SIG-M5 (cell line): ENCODE results near the gene SLC39A5.
"Not testable (repeated sequence)": the region's sequence is repeated elsewhere in the genome, so short reads cannot be mapped to it uniquely, and the experiment has no call there.

Experiments
- DNase-seq: peaks from one replicate; lab custom pipeline; 2025; lab: John Stamatoyannopoulos, UW

The SLC39A5 gene

DNA sequence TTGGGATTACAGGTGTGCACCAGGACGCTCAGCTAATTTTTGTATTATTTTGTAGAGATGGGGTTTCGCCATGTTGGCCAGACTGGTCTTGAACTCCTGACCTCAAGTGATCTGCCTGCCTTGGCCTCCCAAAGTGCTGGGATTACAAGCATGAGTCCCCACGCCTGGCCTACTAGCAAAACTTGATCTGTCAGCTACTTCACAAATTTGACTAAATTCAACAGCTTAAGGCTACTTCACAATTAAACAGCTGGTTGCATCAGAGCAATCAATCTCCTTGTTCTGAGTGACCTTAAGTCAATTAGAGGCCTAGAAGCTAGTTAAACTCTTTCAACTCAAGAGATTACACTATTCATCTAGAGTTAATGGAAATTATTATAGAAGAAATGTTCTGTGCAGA is 49.1 kb downstream of the SLC39A5 start:
- no peak for DNase-seq

DNA sequence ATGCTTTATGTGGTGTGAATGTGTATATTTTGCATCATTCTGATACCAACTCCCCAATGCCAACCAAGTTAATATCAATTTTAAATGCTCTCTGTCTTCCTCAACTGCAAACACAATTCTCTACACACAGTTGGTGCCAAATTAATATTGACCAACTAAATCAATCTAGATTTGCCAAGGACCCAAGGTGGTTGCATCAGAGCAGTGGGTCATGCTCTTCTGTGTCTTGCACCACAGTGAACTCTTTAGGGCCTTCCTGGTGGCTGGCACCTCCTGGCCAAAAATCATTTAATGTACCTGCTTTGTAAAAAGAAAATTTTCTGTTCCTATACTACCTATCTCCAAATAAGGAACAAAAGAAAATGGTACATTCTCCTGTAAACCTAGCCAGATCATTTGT is 51.0 kb downstream of the SLC39A5 start:
- DNase-seq: no peak

DNA sequence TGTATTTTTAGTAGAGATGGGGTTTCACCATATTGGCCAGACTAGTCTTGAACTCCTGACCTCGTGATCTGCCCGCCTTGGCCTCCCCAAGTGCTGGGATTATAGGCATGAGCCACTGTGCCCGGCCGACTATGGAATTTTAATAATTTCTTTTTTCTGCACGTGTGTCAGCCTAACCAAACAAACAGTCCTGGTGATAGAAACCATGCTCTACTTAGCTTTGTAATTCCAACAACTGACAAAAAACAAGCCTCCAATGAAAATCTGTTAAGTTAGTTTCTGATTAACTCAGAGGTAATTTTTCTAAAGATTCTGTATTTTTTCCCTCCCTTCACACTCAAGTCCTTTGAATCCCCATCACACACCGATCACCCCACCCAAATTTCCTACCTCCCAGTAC is 52.2 kb downstream of the SLC39A5 start:
- DNase-seq: no peak

DNA sequence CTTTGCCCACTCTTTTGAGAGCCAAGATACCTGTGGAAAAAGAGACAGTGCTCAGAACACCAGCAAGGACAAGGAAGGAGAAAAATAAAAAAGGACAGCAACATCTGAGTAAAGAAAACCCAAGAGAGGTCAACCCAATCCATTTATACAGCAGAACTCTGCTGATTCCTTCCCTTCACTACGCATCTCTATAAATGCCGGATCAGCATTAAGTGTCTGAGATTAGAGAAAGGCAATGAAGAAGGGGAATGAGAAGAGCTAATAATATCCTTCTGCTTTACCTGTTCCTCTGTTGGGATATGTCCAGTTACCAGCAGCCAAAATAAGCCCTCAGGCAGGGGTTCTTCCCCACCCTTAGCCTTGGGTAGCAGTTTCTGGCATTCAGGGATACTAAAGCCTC is 52.7 kb downstream of the SLC39A5 start:
- DNase-seq: no peak

DNA sequence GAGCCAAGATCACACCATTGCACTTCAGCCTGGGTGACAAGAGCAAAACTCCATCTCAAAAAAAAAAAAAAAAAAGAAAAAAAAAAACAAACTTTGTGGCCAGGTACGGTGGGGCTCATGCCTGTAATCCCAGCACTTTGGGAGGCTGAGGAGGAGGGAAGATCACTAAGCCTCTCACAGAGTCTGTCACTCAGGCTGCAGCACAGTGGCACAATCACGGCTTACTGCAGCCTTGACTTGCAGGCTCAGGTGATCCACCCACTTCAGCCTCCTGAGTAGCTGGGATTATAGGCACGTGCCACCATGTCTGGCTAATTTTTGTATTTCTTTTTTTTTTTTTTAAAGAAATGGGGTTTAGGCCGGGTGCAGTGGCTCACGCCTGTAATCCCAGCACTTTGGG is 54.4 kb downstream of the SLC39A5 start:
- DNase-seq: not testable (repeated sequence)

DNA sequence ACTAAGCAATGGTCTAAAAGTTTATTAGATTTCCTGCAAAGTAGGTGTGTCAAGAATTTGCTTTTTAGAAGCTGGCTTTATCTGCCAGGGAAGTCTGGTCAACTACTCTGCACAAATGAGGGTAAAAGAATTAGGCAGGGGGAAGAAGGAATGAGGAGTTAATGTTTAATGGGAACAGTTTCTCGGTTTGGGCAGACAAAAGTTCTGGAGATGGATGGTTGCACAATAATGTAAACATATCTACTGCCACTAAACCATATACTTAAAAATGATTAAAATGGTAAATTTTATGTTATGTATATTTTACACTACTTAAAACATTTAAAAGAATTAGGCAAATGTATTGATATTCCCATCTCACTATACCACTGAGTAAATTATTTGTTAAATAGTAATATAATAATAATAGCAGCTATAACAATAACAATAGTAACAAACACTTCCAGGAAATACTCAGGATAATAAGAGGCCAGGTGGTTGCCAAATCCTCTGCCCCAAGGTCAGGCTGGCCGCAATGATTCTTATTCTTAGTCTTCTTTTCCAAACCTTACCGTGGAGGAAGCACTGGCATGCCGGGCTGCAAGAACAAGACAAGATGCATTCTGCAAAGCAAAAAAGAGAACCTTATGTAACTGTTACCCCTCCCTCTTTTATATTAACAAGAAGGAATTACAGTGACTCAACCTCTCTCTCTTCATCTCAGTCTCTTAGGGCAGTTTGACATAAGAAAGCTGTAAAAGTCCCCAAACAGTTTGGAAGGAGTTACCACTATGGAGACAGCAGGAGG is 56.4 kb downstream of the SLC39A5 start:
- DNase-seq: no peak
